ENCODE measurements around the gene ASCL5.

ASCL5 gene

GRCh38 chr1:201137579-201138310, 10.8 kb upstream of the ASCL5 start:
- peak; percentile 40 for FAIRE-seq
- DNase-seq (ENCODE audit: insufficient read length, low spot score), result no peak

- FAIRE-seq, result no peak
- no peak for DNase-seq (ENCODE audit: insufficient read length, low spot score)
These were observed 10.0 kb upstream of the ASCL5 start for GRCh38 chr1:201137024-201137392.

GRCh38 chr1:201136355-201137023, 9.5 kb upstream of the ASCL5 start:
- FAIRE-seq, result no peak
- DNase-seq (ENCODE audit: insufficient read length, low spot score), result no peak

- no peak for DNase-seq (ENCODE audit: insufficient read length, low spot score)
- no peak for FAIRE-seq
These were observed 7.4 kb upstream of the ASCL5 start for GRCh38 chr1:201134405-201134804.

GRCh38 chr1:201131398-201131797, 4.4 kb upstream of the ASCL5 start:
- no peak for DNase-seq (ENCODE audit: insufficient read length, low spot score)
- FAIRE-seq, result no peak

GRCh38 chr1:201128962-201129361, 2.0 kb upstream of the ASCL5 start:
- DNase-seq (ENCODE audit: insufficient read length, low spot score) (no peak), FAIRE-seq (no peak)

- DNase-seq (ENCODE audit: insufficient read length, low spot score) (no peak), FAIRE-seq (no peak)
These were observed 1.5 kb upstream of the ASCL5 start for GRCh38 chr1:201128476-201128875.

GRCh38 chr1:201127755-201128455, 921 bp upstream of the ASCL5 start:
- DNase-seq (ENCODE audit: insufficient read length, low spot score), result no peak
- FAIRE-seq, result no peak

GRCh38 chr1:201126463-201126831, 537 bp downstream of the ASCL5 start:
- DNase-seq (ENCODE audit: insufficient read length, low spot score) (no peak), FAIRE-seq (no peak)

GRCh38 chr1:201125800-201126199, 1.2 kb downstream of the ASCL5 start:
- DNase-seq (ENCODE audit: insufficient read length, low spot score) (no peak), FAIRE-seq (no peak)

GRCh38 chr1:201125019-201125418, 2.0 kb downstream of the ASCL5 start:
- FAIRE-seq, result no peak
- no peak for DNase-seq (ENCODE audit: insufficient read length, low spot score)

GRCh38 chr1:201123866-201124265, 3.1 kb downstream of the ASCL5 start:
- DNase-seq (ENCODE audit: insufficient read length, low spot score) (no peak), FAIRE-seq (no peak)

- no peak for FAIRE-seq
- DNase-seq (ENCODE audit: insufficient read length, low spot score), result no peak
These were observed 4.5 kb downstream of the ASCL5 start for GRCh38 chr1:201122321-201122957.

GRCh38 chr1:201119206-201120197, 7.5 kb downstream of the ASCL5 start:
- FAIRE-seq (peak; percentile 57), DNase-seq (ENCODE audit: insufficient read length, low spot score) (peak; percentile 34)

- FAIRE-seq, result no peak
- no peak for DNase-seq (ENCODE audit: insufficient read length, low spot score)
These were observed 10.9 kb downstream of the ASCL5 start for GRCh38 chr1:201116091-201116490.

- no peak for DNase-seq (ENCODE audit: insufficient read length, low spot score)
- FAIRE-seq, result no peak
These were observed 11.5 kb downstream of the ASCL5 start for GRCh38 chr1:201115390-201115937.

- FAIRE-seq (peak; percentile 97), DNase-seq (ENCODE audit: insufficient read length, low spot score) (peak; percentile 97)
These were observed 12.5 kb downstream of the ASCL5 start for GRCh38 chr1:201114245-201115131.

- DNase-seq (ENCODE audit: insufficient read length, low spot score) (peak; percentile 12), FAIRE-seq (no peak)
These were observed 13.3 kb downstream of the ASCL5 start for GRCh38 chr1:201113451-201114244.
